ENCODE results near the gene PNPLA7. TPM values are rescaled to one million over a fixed set of nuclear protein-coding genes. Genes with fewer than 3 reads are reported as not detected.

Gene PNPLA7
- total and polyA plus RNA-seq, 2 donors (not counting 1 experiment from before 2014, with no cell fraction given): 18.7 to 29.9 TPM

GRCh38 chr9:137462986-137463930 is 86.9 kb downstream of the PNPLA7 start:
- no peak overlapping the region for H3K4me3 ChIP-seq (ENCODE audit: control extremely low read depth in 1 of 5, extremely low read depth in 1 of 5, insufficient read depth in 1 of 5, low read depth in 2 of 5, low read length in 4 of 5)
- peaks cover 6% of the 10 kb centered on the region for H3K79me2 ChIP-seq (ENCODE audit: control insufficient read depth, insufficient read depth, low read length)
- peaks cover 4% of the 10 kb centered on the region for H4K20me1 ChIP-seq (ENCODE audit: control insufficient read depth, insufficient read depth, low read length, poor library complexity, severe bottlenecking)
- Mint-ChIP-seq H3K27me3 (no peaks in the 10 kb centered on the region), H3K9me3 (ENCODE audit: insufficient read depth) (no peaks in the 10 kb centered on the region), H3K27ac (peak overlapping the region; percentile 53), H3K4me3 (peak overlapping the region; percentile 44), H3K4me1 (peaks cover 17% of the 10 kb centered on the region)
- intact Hi-C loops (cut with micrococcal nuclease): no loop called here
- ATAC-seq (ENCODE audit: low read depth): no peak
- H3K9me3 ChIP-seq (ENCODE audit: control extremely low read depth in 1 of 3, control insufficient read depth in 2 of 3, insufficient read depth in 1 of 3, low read length in 2 of 3): peaks cover 0 to 4% (median 0%) of the 10 kb centered on the region in 3 donors
- no peak for TF ChIP-seq EZH2 (IDR thresholded peaks at IDR 0.05; ENCODE audit: borderline replicate concordance, insufficient read depth, low read depth, low read length, poor library complexity, severe bottlenecking)
- TF ChIP-seq, protein P1, sequence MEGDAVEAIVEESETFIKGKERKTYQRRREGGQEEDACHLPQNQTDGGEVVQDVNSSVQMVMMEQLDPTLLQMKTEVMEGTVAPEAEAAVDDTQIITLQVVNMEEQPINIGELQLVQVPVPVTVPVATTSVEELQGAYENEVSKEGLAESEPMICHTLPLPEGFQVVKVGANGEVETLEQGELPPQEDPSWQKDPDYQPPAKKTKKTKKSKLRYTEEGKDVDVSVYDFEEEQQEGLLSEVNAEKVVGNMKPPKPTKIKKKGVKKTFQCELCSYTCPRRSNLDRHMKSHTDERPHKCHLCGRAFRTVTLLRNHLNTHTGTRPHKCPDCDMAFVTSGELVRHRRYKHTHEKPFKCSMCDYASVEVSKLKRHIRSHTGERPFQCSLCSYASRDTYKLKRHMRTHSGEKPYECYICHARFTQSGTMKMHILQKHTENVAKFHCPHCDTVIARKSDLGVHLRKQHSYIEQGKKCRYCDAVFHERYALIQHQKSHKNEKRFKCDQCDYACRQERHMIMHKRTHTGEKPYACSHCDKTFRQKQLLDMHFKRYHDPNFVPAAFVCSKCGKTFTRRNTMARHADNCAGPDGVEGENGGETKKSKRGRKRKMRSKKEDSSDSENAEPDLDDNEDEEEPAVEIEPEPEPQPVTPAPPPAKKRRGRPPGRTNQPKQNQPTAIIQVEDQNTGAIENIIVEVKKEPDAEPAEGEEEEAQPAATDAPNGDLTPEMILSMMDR (IDR thresholded peaks at IDR 0.05): no peak
- no peak overlapping the region for H3K9ac ChIP-seq (ENCODE audit: low read length)
- H3K4me2 ChIP-seq (replicated peaks; ENCODE audit: low read depth, low read length, poor library complexity, severe bottlenecking): peak overlapping the region; percentile 99
- CTCF ChIA-PET: interaction anchor here (1.1 kb wide), 1 partner anchor 65 kb away, joined by 3 read pairs; no protein-coding TSS in a partner anchor
- no peaks in the 10 kb centered on the region for H3K36me3 ChIP-seq (replicated peaks in 1 of 2; ENCODE audit: control extremely low read depth in 1 of 2, control insufficient read depth in 1 of 2, extremely low read depth in 1 of 2, insufficient read depth in 2 of 2, low read length in 1 of 2)
- peaks cover 34 to 39% of the 10 kb centered on the region in 2 donors for H3K4me1 ChIP-seq (ENCODE audit: control insufficient read depth in 2 of 2, insufficient read depth in 2 of 2, low read length in 2 of 2)
- POLR2A ChIA-PET: no interaction called here
- H3K27ac ChIP-seq (ENCODE audit: low read length in 2 of 2): no peak overlapping the region
- no peak overlapping the region for H2AFZ ChIP-seq (ENCODE audit: insufficient read depth, low read depth, low read length, poor library complexity, severe bottlenecking)
- 87% methylated on average over 29 of the region's 30 CpGs for WGBS (ENCODE audit: insufficient coverage)
- no peak for DNase-seq
- no peaks in the 10 kb centered on the region for H3K27me3 ChIP-seq (replicated peaks in 1 of 4; ENCODE audit: control extremely low read depth in 1 of 4, control insufficient read depth in 3 of 4, insufficient read depth in 4 of 4, low read length in 3 of 4)

Measured in B cell (primary cell).